GM12891 (cell line): ENCODE data around the gene SLAMF7.

Source experiments
- POLR2A ChIP-seq: IDR thresholded peaks from 2 replicates; pipeline ENCODE4 v1.6.1; 2011; ENCODE audit warnings: low read depth, low read length, control low read depth
- POLR2AphosphoS5 ChIP-seq: IDR thresholded peaks from 2 replicates; pipeline ENCODE4 v1.6.1; 2011; ENCODE audit warnings: low read depth, low read length, control low read depth
- TAF1 ChIP-seq: IDR thresholded peaks from 2 replicates; pipeline ENCODE4 v1.6.1; 2011; ENCODE audit warnings: low read depth, low read length, control low read depth

- no peak for TF ChIP-seq POLR2A
- no peak for TF ChIP-seq TAF1
- no peak for TF ChIP-seq POLR2AphosphoS5
These were observed 61.1 kb downstream of the SLAMF7 start for GRCh38 chr1:160800142-160800541.
